Heart left ventricle (tissue), 13 donors: Measurements from ENCODE around the gene SRRM2.

ENCODE experiments used
- CTCF ChIP-seq, 12 donors: fragments of 200-600 bp; sonication (generic) in 4 of 12; IDR thresholded peaks; one replicate each; pipeline versions ENCODE4 v1.5.0 to v1.8.0; 2018 to 2022; ENCODE audit warnings: antibody characterized with exemption in 12 of 12, mild to moderate bottlenecking in 5 of 12
- POLR2A ChIP-seq, 2 donors: fragments of 450-650 bp; IDR thresholded peaks; one replicate each; pipeline ENCODE4 v1.6.1; 2017; ENCODE audit warnings: antibody characterized with exemption in 2 of 2, mild to moderate bottlenecking in 2 of 2, moderate library complexity in 2 of 2
- donor health status: ischemic (EF 13 %, LVEDD 7.1; RV severe dilation, severe dysfunction).
- donor health status: DM: no; HTN: yes; CAD: no.
- donor health status: DM: no; HTN: no; CAD: no.
- donor health status: ischemic (EF 25% LVEDD 6.9; RV normal size, moderate dysfunction).
- donor health status: ischemic (EF 25% LVEDD 5.7; RV mildly dilated, moderate dysfunction).
- donor health status: ischemic (EF 35%, LVEDD 5.7; RV mildly dilated, moderate dysfunction).
- donor health status: nonischemic (EF 11% LVEDD 7.7; RV severe dilation, severe dysfunction).
- donor health status: DM: yes; HTN: yes; CAD: no.
- donor health status: PGD.
- donor health status: ischemic (EF 29% LVEDD 5.4; RV normal size, mild dysfunction).
- donor health status: nonischemic (EF 23%, LVEDD 6.1; RV moderate dilation, normal function).

- no peak for TF ChIP-seq CTCF (IDR thresholded peaks at IDR 0.05)
- no peak for TF ChIP-seq POLR2A (IDR thresholded peaks at IDR 0.05)
These were observed 38.9 kb upstream of the SRRM2 start for GRCh38 chr16:2713523-2713922.
